HFF-Myc (cell line): ENCODE data around the gene RFTN1.
A peak's percentile ranks its signal among the peaks of the same experiment; 100 is the strongest.
"Not testable (repeated sequence)": the region's sequence is repeated elsewhere in the genome, so short reads cannot be mapped to it uniquely, and the experiment has no call there.

ENCODE experiments used
- DNase-seq: peaks from one replicate; pipeline ENCODE4 v3.0.0-alpha.2; 2011; ENCODE audit warnings: low read depth; ENCODE audit errors: extremely low read depth
- H3K4me3 ChIP-seq: replicated peaks from 2 replicates; pipeline ENCODE4 v1.5.1; 2011; ENCODE audit warnings: low read depth, mild to moderate bottlenecking, control low read depth, low read length
- TF ChIP-seq, protein P1 (sequence below): IDR thresholded peaks from 2 replicates; pipeline ENCODE4 v1.5.1; 2012; ENCODE audit warnings: mild to moderate bottlenecking, low read depth, low read length, control low read depth; ENCODE audit errors: missing control alignments

The RFTN1 gene

GRCh38 chr3:16316847-16317560 is 196.5 kb downstream of the RFTN1 start:
- H3K4me3 ChIP-seq, result no peak overlapping the region
- TF ChIP-seq, protein P1, sequence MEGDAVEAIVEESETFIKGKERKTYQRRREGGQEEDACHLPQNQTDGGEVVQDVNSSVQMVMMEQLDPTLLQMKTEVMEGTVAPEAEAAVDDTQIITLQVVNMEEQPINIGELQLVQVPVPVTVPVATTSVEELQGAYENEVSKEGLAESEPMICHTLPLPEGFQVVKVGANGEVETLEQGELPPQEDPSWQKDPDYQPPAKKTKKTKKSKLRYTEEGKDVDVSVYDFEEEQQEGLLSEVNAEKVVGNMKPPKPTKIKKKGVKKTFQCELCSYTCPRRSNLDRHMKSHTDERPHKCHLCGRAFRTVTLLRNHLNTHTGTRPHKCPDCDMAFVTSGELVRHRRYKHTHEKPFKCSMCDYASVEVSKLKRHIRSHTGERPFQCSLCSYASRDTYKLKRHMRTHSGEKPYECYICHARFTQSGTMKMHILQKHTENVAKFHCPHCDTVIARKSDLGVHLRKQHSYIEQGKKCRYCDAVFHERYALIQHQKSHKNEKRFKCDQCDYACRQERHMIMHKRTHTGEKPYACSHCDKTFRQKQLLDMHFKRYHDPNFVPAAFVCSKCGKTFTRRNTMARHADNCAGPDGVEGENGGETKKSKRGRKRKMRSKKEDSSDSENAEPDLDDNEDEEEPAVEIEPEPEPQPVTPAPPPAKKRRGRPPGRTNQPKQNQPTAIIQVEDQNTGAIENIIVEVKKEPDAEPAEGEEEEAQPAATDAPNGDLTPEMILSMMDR, result no peak
- DNase-seq, result no peak

- no peak for DNase-seq
- H3K4me3 ChIP-seq, result no peak overlapping the region
- TF ChIP-seq, protein P1, result no peak
Measured at GRCh38 chr3:16316396-16316795, 197.1 kb downstream of the RFTN1 start.

DNA sequence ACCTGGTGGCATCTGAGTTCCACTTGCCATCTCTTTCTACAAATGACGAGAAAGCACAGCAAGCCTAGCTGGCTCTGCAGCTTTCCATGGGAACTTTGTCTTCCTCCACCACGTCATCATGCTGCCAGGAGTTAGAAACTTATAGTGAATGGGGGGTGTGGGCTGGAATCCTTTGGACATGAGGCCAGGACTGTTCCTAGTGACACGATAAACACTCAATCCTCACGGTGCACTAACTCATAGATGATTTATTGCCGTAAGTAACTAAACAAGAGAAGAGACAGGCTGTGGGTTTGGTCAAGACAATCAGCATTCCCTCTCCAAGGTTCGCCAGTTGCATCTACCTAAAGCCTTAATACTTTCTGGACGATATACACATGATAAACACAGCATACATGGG is 197.9 kb downstream of the RFTN1 start:
- H3K4me3 ChIP-seq, result no peak overlapping the region
- TF ChIP-seq, protein P1, result no peak
- no peak for DNase-seq

DNA sequence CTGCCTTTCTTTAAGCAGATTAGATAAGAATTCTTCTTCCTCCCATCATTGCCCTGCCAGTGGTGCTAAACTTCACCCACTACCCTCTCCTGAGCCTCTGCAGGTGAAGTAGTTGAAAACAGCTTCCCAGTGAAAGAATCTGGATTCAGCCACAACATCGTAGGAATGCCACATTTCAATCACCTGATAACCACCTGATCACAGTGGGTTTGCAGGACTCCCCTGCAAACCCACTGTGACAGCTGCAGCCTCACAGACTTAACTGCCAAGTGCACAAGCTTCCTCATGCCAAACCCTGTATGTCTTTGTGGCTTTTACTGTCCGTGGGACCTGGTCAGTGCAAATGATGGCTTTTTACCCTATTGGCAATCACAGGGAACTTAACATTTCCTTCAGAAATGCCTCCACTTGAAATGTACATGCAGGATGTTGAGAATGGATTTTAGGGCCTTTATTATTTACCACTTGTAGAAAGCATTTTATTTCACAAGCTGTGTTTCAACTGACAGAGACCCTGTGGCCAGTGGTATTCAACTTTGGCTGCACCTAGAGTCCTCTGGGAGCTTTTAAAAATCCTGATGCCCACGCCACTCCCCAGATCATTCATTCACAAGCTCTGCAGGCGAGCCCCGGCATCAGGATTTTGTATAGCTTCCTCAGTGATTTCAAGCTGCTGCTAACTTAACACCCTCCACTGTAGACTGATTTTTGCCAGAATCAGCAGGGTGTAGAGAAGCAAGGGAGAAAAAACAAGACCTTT is 199.4 kb downstream of the RFTN1 start:
- TF ChIP-seq, protein P1, result no peak
- no peak for DNase-seq
- H3K4me3 ChIP-seq, result no peak overlapping the region

DNA sequence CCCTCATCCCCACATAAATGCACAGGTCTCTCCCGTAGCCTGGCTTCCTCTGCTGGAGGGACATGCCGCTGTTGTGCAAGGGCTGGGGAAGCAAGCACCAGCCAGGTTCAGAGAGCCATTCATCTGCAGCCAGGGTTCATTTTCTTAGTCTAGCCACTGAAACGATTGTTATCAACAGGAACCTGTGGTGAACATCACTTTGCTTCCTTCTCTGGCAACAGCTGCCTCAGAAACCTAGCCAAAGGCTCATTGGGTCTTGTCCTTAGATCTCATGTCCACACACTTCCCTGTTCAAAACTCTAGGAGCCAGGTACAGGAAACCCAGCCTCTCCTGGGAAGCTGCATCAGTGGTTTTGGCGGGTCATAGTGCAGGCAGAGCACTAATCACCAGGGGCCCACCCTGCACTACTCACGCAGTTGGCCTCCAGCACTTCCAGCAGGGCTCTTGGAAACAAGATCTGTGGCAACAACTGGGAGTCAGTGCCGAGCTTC is 201.5 kb downstream of the RFTN1 start:
- TF ChIP-seq, protein P1, result no peak
- no peak for DNase-seq
- no peak overlapping the region for H3K4me3 ChIP-seq

- not testable (repeated sequence) for H3K4me3 ChIP-seq, DNase-seq
Measured at GRCh38 chr3:16310486-16310885, 203.0 kb downstream of the RFTN1 start.

DNA sequence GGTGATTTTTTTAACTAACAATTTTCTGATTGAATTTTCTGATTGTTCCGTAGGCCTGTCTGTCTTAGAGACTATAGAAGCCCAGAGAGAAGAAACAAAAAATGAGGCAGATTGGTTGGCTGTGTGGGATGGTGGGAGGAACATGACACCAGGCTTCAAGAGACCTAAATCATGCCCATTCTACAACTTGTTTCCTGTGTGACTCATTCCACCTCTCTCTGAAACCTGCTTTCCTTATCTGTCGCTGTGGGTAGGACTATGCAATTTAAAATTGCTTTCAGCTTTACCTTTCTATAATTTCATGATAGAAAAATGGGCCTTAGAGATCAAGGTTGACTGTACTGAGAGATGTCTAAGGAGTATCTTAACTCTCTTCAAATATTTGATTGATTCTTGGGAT is 203.9 kb downstream of the RFTN1 start:
- peak; percentile 31 for DNase-seq
- H3K4me3 ChIP-seq, result no peak overlapping the region
- TF ChIP-seq, protein P1, result no peak
